GM12878 (cell line): ENCODE results near the gene MSX2. TPM values are rescaled to one million over a fixed set of nuclear protein-coding genes. Genes with fewer than 3 reads are reported as not detected.

Experiments used
- ATAC-seq: fragments of 200-7000 bp; cut with Tn5 transposase; 3 replicates; pipeline ENCODE4 v1.9.1; 2020; ENCODE audit warnings: mild to moderate bottlenecking, moderate library complexity
- BruUV-seq: library from RNA; stranded (reverse); fragments of 400-500 nt; replicated peaks from 2 replicates; lab custom pipeline; 2021; lab: Mats Ljungman, UMichigan
- CTCF ChIA-PET: fragments of 300-600 bp; sonication (Branson Sonifier 250); formaldehyde crosslinking; extraction: SDS; loops from one replicate; lab custom pipeline; 2021; ENCODE audit warnings: inconsistent platforms; lab: Yijun Ruan, JAX
- POLR2A ChIA-PET: fragments of 350-600 bp; formaldehyde crosslinking; extraction: SDS; loops from one replicate; lab custom pipeline; 2021; ENCODE audit warnings: inconsistent platforms; lab: Charles Lee
- RAD21 ChIA-PET: fragments of 300-600 bp; sonication (Branson Sonifier 250); formaldehyde crosslinking; loops from one replicate; lab custom pipeline; 2023; ENCODE audit warnings: antibody characterized with exemption; ENCODE audit not compliant: unreplicated experiment; lab: Charles Lee
- SMC1A ChIA-PET: fragments of 300-600 bp; sonication (Branson Sonifier 250); formaldehyde crosslinking; loops from one replicate; lab custom pipeline; 2023; ENCODE audit not compliant: unreplicated experiment, uncharacterized antibody; lab: Charles Lee
- DNase-seq: peaks from one replicate; pipeline ENCODE4 v3.0.0-alpha.2; 2011; ENCODE audit warnings: low read depth, low spot score
- FAIRE-seq: peaks from 3 replicates; lab custom pipeline; 2011; peaks lifted over from hg19 to GRCh38; lab: Jason Lieb, UNC
- H2AFZ ChIP-seq: 2 replicates; pipeline ENCODE4 v1.6.0; 2011; ENCODE audit warnings: low read depth, low read length, control low read depth; ENCODE audit not compliant: control insufficient read depth
- H3K27ac ChIP-seq: 2 replicates; pipeline ENCODE4 v1.5.1; 2011; ENCODE audit warnings: control low read depth; ENCODE audit not compliant: control insufficient read depth, insufficient read depth
- H3K27me3 ChIP-seq, 2 experiments: replicated peaks in 1 of 2; 2 replicates each; pipeline versions ENCODE4 v1.6.0 to v1.6.1; 2011; ENCODE audit warnings: low read length in 1 of 2; ENCODE audit not compliant: control insufficient read depth in 2 of 2, insufficient read depth in 2 of 2
- H3K36me3 ChIP-seq, 2 experiments: 2 replicates each; pipeline ENCODE4 v1.5.1; 2011; ENCODE audit warnings: low read length in 1 of 2; ENCODE audit not compliant: control insufficient read depth in 2 of 2, insufficient read depth in 2 of 2
- H3K4me1 ChIP-seq: 2 replicates; pipeline ENCODE4 v1.6.1; 2011; ENCODE audit warnings: mild to moderate bottlenecking, low read length, moderate library complexity, mixed read lengths; ENCODE audit not compliant: control insufficient read depth, insufficient read depth
- H3K4me2 ChIP-seq: 2 replicates; pipeline ENCODE4 v1.6.0; 2011; ENCODE audit warnings: control low read depth; ENCODE audit not compliant: control insufficient read depth, insufficient read depth
- H3K4me3 ChIP-seq: fragments of 200-600 bp; sonication (generic); 2 replicates; pipeline ENCODE4 v1.5.1; 2016
- H3K79me2 ChIP-seq: 2 replicates; pipeline ENCODE4 v1.6.0; 2011; ENCODE audit warnings: low read length; ENCODE audit not compliant: control insufficient read depth, insufficient read depth
- H3K9ac ChIP-seq: 2 replicates; pipeline ENCODE4 v1.8.0; 2011; ENCODE audit warnings: low read length, control low read depth, mixed read lengths; ENCODE audit not compliant: control insufficient read depth, insufficient read depth
- H3K9me3 ChIP-seq: replicated peaks from 3 replicates; pipeline ENCODE4 v1.5.1; 2011; ENCODE audit warnings: mild to moderate bottlenecking, low read length; ENCODE audit not compliant: control insufficient read depth, insufficient read depth
- H4K20me1 ChIP-seq: 2 replicates; pipeline ENCODE4 v1.6.0; 2011; ENCODE audit not compliant: control insufficient read depth, insufficient read depth
- BCL11A ChIP-seq: IDR thresholded peaks from 2 replicates; pipeline ENCODE4 v1.6.1; 2011; ENCODE audit warnings: low read depth, low read length
- CBX3 ChIP-seq: fragments of 200-600 bp; sonication (generic); IDR thresholded peaks from 2 replicates; pipeline ENCODE4 v1.6.1; 2016; ENCODE audit warnings: low read depth, borderline replicate concordance
- CHD2 ChIP-seq: IDR thresholded peaks from 2 replicates; pipeline ENCODE4 v1.6.1; 2011; ENCODE audit warnings: low read depth, low read length, improper control_type of control experiment, borderline replicate concordance
- HDAC6 ChIP-seq: fragments of 200-600 bp; sonication (generic); IDR thresholded peaks from one replicate; pipeline ENCODE4 v1.8.0; 2017; ENCODE audit warnings: antibody characterized with exemption; ENCODE audit not compliant: unreplicated experiment
- IRF4 ChIP-seq: IDR thresholded peaks from 2 replicates; pipeline ENCODE4 v1.6.1; 2011; ENCODE audit warnings: low read depth, low read length
- SUPT20H ChIP-seq: IDR thresholded peaks from 2 replicates; pipeline ENCODE4 v1.6.1; 2011; ENCODE audit warnings: low read depth, mild to moderate bottlenecking, low read length, moderate library complexity, borderline replicate concordance; ENCODE audit not compliant: control insufficient read depth
- TCF7 ChIP-seq: IDR thresholded peaks from 2 replicates; pipeline ENCODE4 v1.6.1; 2014; ENCODE audit warnings: antibody characterized with exemption, borderline replicate concordance
- YY1 ChIP-seq: IDR thresholded peaks from 2 replicates; pipeline ENCODE4 v1.6.1; 2011; ENCODE audit warnings: low read depth, mild to moderate bottlenecking, low read length
- ZBED1 ChIP-seq: IDR thresholded peaks from 2 replicates; pipeline ENCODE4 v1.6.1; 2016; ENCODE audit warnings: borderline replicate concordance
- WGBS: methylation state at CpG from one replicate; pipeline ENCODE4 v1.1.6; 2016; ENCODE audit warnings: low lambda C conversion rate; ENCODE audit not compliant: insufficient replicate concordance, insufficient coverage; ENCODE audit errors: missing lambda C conversion rate; 5-methylcytosine and 5-hydroxymethylcytosine counted together
- in situ Hi-C: fragments of 300-500 bp; cut with MboI; formaldehyde crosslinking; loops from 9 replicates; pipeline ENCODE4 v1.14.3; 2018; ENCODE audit warnings: mixed read lengths
- intact Hi-C: fragments of 100-400 bp; cut with micrococcal nuclease; formaldehyde crosslinking; loops from one replicate; pipeline ENCODE4 v1.14.2; 2022; ENCODE audit not compliant: unreplicated experiment
- polyA plus RNA-seq, 11 experiments: library from polyadenylated mRNA; depleted of rRNA in 4 of 11; unstranded in 6 of 11; stranded (reverse) in 5 of 11; fragments of >200 nt; fragmentation: Nextera tagmentation in 4 of 11; fragmentation: Illumina TruSeq in 1 of 11; extraction: Ambion mirVana in 4 of 11; extraction: Trizol in 1 of 11; gene quantifications; 1 replicate in 1 of 11; 2 replicates in 10 of 11; pipeline versions ENCODE4 v1.2.1 to v1.2.3, GENCODE V29; 2011 to 2016; ENCODE audit warnings: inconsistent platforms in 2 of 11, missing spikeins in 2 of 11, low read depth in 1 of 11
- total RNA-seq, 4 experiments: library from RNA; depleted of rRNA in 3 of 4; stranded (reverse); fragments of >200 nt in 3 of 4; fragmentation: Illumina TruSeq in 1 of 4; extraction: Trizol in 1 of 4; gene quantifications; 2 replicates each; pipeline versions ENCODE4 v1.2.1 to v1.2.3, GENCODE V29; 2013 to 2021
- TF ChIP-seq, protein P1 (sequence below): IDR thresholded peaks from 2 replicates; pipeline ENCODE4 v1.6.1; 2011; ENCODE audit warnings: low read depth, low read length, improper control_type of control experiment, borderline replicate concordance
- TF ChIP-seq, protein P2 (sequence below): IDR thresholded peaks from 2 replicates; pipeline ENCODE4 v1.6.1; 2011; ENCODE audit warnings: mild to moderate bottlenecking, low read depth, low read length, moderate library complexity; ENCODE audit not compliant: insufficient replicate concordance
- TF ChIP-seq, protein P3 (sequence below): fragments of 450-650 bp; IDR thresholded peaks from 2 replicates; pipeline ENCODE4 v1.6.1; 2016; ENCODE audit warnings: mild to moderate bottlenecking, moderate library complexity, borderline replicate concordance

The MSX2 gene
- total and polyA plus RNA-seq, 10 of the 15 experiments (the other 5 are each of a cell fraction or from before 2014, with no cell fraction given): not detected

DNA sequence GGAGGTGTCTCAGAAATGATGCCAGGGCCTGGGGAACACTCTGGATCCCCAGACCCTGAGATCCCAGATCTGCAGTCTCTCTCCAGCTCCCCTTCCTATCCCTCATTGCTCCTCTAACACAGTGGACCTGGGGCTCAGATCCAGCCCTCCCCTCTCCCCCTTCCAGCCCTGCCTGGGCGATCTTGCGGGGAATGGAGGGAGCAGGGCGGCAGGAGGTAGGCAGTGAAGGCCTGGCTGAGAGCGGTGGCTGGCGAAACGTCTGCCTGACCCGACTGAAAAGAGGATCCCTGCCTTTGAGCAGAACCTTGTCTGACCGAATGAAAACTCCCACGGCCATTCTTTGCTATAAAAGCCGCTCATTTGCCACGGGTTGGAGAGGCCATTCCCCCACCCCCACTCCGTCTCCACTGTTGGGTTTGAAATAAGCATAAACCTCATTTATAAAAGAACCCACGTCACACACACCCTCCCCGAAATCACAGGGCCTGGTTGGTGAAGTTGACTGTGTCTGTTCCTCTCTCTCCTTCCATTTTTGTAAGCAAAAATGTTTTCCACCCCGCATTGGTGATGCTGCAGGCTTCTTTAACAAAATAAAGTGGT lies 8.8 kb downstream of the MSX2 start:
- H2AFZ ChIP-seq: no peak overlapping the region
- H3K4me3 ChIP-seq: no peak overlapping the region
- in situ Hi-C loops (no loop called here), intact Hi-C loops (no loop called here)
- no peak for FAIRE-seq
- no peaks in the 10 kb centered on the region for H4K20me1 ChIP-seq
- no peaks in the 10 kb centered on the region for H3K79me2 ChIP-seq
- TF ChIP-seq CHD2: no peak
- no peak for TF ChIP-seq ZBED1
- TF ChIP-seq BCL11A: no peak
- TF ChIP-seq IRF4: no peak
- TF ChIP-seq, protein P1, sequence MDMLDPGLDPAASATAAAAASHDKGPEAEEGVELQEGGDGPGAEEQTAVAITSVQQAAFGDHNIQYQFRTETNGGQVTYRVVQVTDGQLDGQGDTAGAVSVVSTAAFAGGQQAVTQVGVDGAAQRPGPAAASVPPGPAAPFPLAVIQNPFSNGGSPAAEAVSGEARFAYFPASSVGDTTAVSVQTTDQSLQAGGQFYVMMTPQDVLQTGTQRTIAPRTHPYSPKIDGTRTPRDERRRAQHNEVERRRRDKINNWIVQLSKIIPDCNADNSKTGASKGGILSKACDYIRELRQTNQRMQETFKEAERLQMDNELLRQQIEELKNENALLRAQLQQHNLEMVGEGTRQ: no peak
- TF ChIP-seq SUPT20H: no peak
- no peak for TF ChIP-seq CBX3
- TF ChIP-seq, protein P2, sequence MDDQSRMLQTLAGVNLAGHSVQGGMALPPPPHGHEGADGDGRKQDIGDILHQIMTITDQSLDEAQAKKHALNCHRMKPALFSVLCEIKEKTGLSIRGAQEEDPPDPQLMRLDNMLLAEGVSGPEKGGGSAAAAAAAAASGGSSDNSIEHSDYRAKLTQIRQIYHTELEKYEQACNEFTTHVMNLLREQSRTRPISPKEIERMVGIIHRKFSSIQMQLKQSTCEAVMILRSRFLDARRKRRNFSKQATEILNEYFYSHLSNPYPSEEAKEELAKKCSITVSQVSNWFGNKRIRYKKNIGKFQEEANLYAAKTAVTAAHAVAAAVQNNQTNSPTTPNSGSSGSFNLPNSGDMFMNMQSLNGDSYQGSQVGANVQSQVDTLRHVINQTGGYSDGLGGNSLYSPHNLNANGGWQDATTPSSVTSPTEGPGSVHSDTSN: no peak
- TF ChIP-seq TCF7: no peak
- no peak for TF ChIP-seq YY1
- no peak for TF ChIP-seq HDAC6
- TF ChIP-seq, protein P3, sequence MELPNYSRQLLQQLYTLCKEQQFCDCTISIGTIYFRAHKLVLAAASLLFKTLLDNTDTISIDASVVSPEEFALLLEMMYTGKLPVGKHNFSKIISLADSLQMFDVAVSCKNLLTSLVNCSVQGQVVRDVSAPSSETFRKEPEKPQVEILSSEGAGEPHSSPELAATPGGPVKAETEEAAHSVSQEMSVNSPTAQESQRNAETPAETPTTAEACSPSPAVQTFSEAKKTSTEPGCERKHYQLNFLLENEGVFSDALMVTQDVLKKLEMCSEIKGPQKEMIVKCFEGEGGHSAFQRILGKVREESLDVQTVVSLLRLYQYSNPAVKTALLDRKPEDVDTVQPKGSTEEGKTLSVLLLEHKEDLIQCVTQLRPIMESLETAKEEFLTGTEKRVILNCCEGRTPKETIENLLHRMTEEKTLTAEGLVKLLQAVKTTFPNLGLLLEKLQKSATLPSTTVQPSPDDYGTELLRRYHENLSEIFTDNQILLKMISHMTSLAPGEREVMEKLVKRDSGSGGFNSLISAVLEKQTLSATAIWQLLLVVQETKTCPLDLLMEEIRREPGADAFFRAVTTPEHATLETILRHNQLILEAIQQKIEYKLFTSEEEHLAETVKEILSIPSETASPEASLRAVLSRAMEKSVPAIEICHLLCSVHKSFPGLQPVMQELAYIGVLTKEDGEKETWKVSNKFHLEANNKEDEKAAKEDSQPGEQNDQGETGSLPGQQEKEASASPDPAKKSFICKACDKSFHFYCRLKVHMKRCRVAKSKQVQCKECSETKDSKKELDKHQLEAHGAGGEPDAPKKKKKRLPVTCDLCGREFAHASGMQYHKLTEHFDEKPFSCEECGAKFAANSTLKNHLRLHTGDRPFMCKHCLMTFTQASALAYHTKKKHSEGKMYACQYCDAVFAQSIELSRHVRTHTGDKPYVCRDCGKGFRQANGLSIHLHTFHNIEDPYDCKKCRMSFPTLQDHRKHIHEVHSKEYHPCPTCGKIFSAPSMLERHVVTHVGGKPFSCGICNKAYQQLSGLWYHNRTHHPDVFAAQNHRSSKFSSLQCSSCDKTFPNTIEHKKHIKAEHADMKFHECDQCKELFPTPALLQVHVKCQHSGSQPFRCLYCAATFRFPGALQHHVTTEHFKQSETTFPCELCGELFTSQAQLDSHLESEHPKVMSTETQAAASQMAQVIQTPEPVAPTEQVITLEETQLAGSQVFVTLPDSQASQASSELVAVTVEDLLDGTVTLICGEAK: no peak
- CTCF ChIA-PET: no interaction called here
- H3K27me3 ChIP-seq: peaks cover 14 to 19% of the 10 kb centered on the region in 2 experiments
- 17% methylated on average over 15 of the region's 15 CpGs for WGBS
- no TSS peak for BruUV-seq
- H3K36me3 ChIP-seq: no peaks in the 10 kb centered on the region
- POLR2A ChIA-PET: no interaction called here
- H3K9ac ChIP-seq: no peak overlapping the region
- DNase-seq: no peak
- no peak overlapping the region for H3K27ac ChIP-seq
- RAD21 ChIA-PET: no interaction called here
- no peaks in the 10 kb centered on the region for H3K4me1 ChIP-seq
- SMC1A ChIA-PET: no interaction called here
- H3K9me3 ChIP-seq: no peaks in the 10 kb centered on the region
- H3K4me2 ChIP-seq: no peak overlapping the region
- ATAC-seq: no peak
